Kidney (tissue), 14 donors: ENCODE measurements around the gene PTPRT. TPM values are rescaled to one million over a fixed set of nuclear protein-coding genes. Genes with fewer than 3 reads are reported as not detected.

Source experiments
- DNase-seq, 5 donors: peaks; one replicate each; pipeline ENCODE4 v3.0.0-alpha.2; 2013 to 2020
- FAIRE-seq: peaks from 2 replicates; lab custom pipeline; 2012; peaks lifted over from hg19 to GRCh38; lab: Jason Lieb, UNC
- H3K27ac ChIP-seq, 2 donors: one replicate each; pipeline ENCODE4 v1.7.0; 2013; ENCODE audit warnings: low read depth in 2 of 2, low read length in 2 of 2, inconsistent platforms in 1 of 2
- H3K27me3 ChIP-seq: one replicate; pipeline ENCODE4 v1.7.1; 2013; ENCODE audit warnings: low read length, inconsistent platforms; ENCODE audit not compliant: control insufficient read depth, insufficient read depth
- H3K36me3 ChIP-seq, 3 donors: one replicate each; pipeline versions ENCODE4 v1.7.0 to v1.7.1; 2013; ENCODE audit warnings: low read length in 3 of 3, control low read depth in 1 of 3, inconsistent platforms in 1 of 3; ENCODE audit not compliant: insufficient read depth in 3 of 3, control insufficient read depth in 2 of 3
- H3K4me1 ChIP-seq, 3 donors: one replicate each; pipeline versions ENCODE4 v1.7.0 to v1.7.1; 2013; ENCODE audit warnings: low read length in 3 of 3, inconsistent platforms in 1 of 3, low read depth in 1 of 3; ENCODE audit not compliant: control insufficient read depth in 2 of 3, insufficient read depth in 2 of 3
- H3K4me3 ChIP-seq, 3 donors: one replicate each; pipeline versions ENCODE4 v1.7.0 to v1.8.1; 2013; ENCODE audit warnings: low read length in 3 of 3, control low read depth in 1 of 3, inconsistent platforms in 1 of 3
- H3K9ac ChIP-seq, 3 donors: one replicate each; pipeline versions ENCODE4 v1.7.0 to v1.7.1; 2013; ENCODE audit warnings: low read length in 3 of 3, control low read depth in 1 of 3, inconsistent platforms in 1 of 3
- H3K9me3 ChIP-seq, 3 donors: one replicate each; pipeline versions ENCODE4 v1.7.0 to v1.7.1; 2013; ENCODE audit warnings: low read length in 3 of 3, control low read depth in 1 of 3, inconsistent platforms in 1 of 3; ENCODE audit not compliant: control insufficient read depth in 2 of 3, insufficient read depth in 1 of 3
- intact Hi-C: fragments of 100-400 bp; cut with DNase I; formaldehyde crosslinking; loops from one replicate; pipeline ENCODE4 v1.11.1; 2022
- polyA plus RNA-seq: library from polyadenylated mRNA; stranded (reverse); fragments of 350-450 nt; fragmentation: Illumina TruSeq; extraction: RNeasy Lipid Tissue Mini Kit (QIAGEN cat#74804); gene quantifications from one replicate; pipeline ENCODE4 v1.2.3, GENCODE V29; 2014; ENCODE audit warnings: low read depth, low replicate concordance; ENCODE audit not compliant: insufficient read depth
- total RNA-seq: library from RNA; stranded (reverse); fragmentation: NEBNext Ultra II Directional; extraction: Animal tissue kit (Norgen Biotek cat#: 25700); gene quantifications from one replicate; pipeline ENCODE4 v1.2.1, GENCODE V29; 2021
- TF ChIP-seq, protein P1 (sequence below): IDR thresholded peaks from 3 replicates; pipeline ENCODE4 v1.5.1; 2012; ENCODE audit warnings: mild to moderate bottlenecking, moderate library complexity, borderline replicate concordance; ENCODE audit not compliant: insufficient read depth; ENCODE audit errors: extremely low read depth
- donor health status: control.
- donor health status: control.
- donor health status: control.
- donor health status: control.
- donor health status: control.
- donor health status: DM: yes; HTN: yes; CAD: no.
- donor health status: Normal renal cell carcinoma (clear cell type).

Gene PTPRT
- total and polyA plus RNA-seq, 2 donors from 2014 or later: 0.60 TPM; not detected in 1

- DNase-seq: no peak
- no peak overlapping the region for H3K27ac ChIP-seq
- intact Hi-C loops: no loop called here
- FAIRE-seq: no peak
- no peaks in the 10 kb centered on the region for H3K27me3 ChIP-seq
- no peaks in the 10 kb centered on the region for H3K36me3 ChIP-seq
- TF ChIP-seq, protein P1, sequence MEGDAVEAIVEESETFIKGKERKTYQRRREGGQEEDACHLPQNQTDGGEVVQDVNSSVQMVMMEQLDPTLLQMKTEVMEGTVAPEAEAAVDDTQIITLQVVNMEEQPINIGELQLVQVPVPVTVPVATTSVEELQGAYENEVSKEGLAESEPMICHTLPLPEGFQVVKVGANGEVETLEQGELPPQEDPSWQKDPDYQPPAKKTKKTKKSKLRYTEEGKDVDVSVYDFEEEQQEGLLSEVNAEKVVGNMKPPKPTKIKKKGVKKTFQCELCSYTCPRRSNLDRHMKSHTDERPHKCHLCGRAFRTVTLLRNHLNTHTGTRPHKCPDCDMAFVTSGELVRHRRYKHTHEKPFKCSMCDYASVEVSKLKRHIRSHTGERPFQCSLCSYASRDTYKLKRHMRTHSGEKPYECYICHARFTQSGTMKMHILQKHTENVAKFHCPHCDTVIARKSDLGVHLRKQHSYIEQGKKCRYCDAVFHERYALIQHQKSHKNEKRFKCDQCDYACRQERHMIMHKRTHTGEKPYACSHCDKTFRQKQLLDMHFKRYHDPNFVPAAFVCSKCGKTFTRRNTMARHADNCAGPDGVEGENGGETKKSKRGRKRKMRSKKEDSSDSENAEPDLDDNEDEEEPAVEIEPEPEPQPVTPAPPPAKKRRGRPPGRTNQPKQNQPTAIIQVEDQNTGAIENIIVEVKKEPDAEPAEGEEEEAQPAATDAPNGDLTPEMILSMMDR: no peak
- no peak overlapping the region for H3K4me3 ChIP-seq
- H3K9ac ChIP-seq: no peak overlapping the region
- no peaks in the 10 kb centered on the region for H3K4me1 ChIP-seq
- H3K9me3 ChIP-seq: no peaks in the 10 kb centered on the region
Observed at GRCh38 chr20:43015566-43015965, 174.1 kb downstream of the PTPRT start.

GRCh38 chr20:43014206-43014605, 175.5 kb downstream of the PTPRT start:
- no peaks in the 10 kb centered on the region for H3K36me3 ChIP-seq
- H3K4me1 ChIP-seq: no peaks in the 10 kb centered on the region
- no peaks in the 10 kb centered on the region for H3K9me3 ChIP-seq
- TF ChIP-seq, protein P1: no peak
- H3K27ac ChIP-seq: no peak overlapping the region
- H3K9ac ChIP-seq: no peak overlapping the region
- H3K27me3 ChIP-seq: no peaks in the 10 kb centered on the region
- FAIRE-seq (no peak), DNase-seq (no peak)
- no peak overlapping the region for H3K4me3 ChIP-seq
- intact Hi-C loops: no loop called here

GRCh38 chr20:43011491-43011890, 178.2 kb downstream of the PTPRT start:
- no peak for FAIRE-seq
- Histone ChIP-seq H3K27me3 (no peaks in the 10 kb centered on the region), H3K27ac (no peak overlapping the region), H3K9me3 (no peaks in the 10 kb centered on the region), H3K4me3 (no peak overlapping the region), H3K4me1 (no peaks in the 10 kb centered on the region), H3K36me3 (no peaks in the 10 kb centered on the region), H3K9ac (no peak overlapping the region)
- intact Hi-C loops: no loop called here
- no peak for DNase-seq
- TF ChIP-seq, protein P1: no peak

DNA sequence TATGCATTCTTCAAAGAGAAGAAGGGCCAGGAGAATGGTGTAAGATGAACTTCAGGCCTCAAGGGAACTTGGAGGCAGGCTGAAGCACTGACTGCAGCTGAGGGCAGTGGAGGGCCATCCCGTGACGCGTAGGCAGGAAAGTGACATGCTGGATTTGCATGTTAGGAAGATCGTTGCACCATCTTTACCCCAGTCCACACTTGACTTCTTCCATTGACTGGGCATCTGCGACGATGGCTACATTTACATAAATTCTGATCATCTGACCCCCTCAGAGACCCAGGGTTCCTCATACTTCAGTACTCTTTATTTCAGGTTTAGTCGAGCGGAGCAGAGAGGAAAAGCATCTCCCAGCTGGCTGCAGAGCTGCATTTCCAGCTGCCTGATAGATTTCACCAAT, 180.2 kb downstream of the PTPRT start:
- no peaks in the 10 kb centered on the region for H3K4me1 ChIP-seq
- H3K27me3 ChIP-seq: no peaks in the 10 kb centered on the region
- H3K9ac ChIP-seq: no peak overlapping the region
- TF ChIP-seq, protein P1: no peak
- H3K27ac ChIP-seq: no peak overlapping the region
- FAIRE-seq (no peak), DNase-seq (no peak)
- intact Hi-C loops: no loop called here
- H3K36me3 ChIP-seq: no peaks in the 10 kb centered on the region
- no peaks in the 10 kb centered on the region for H3K9me3 ChIP-seq
- no peak overlapping the region for H3K4me3 ChIP-seq
